ENCODE data around the gene FXYD3.
A peak's percentile ranks its signal among the peaks of the same experiment; 100 is the strongest.

FXYD3 gene

GRCh38 chr19:35109395-35110112 is 6.1 kb upstream of the FXYD3 start:
- DNase-seq (ENCODE audit: low spot score) (no peak), ATAC-seq (ENCODE audit: low read depth) (peak; percentile 68)
- H3K9me3 ChIP-seq (ENCODE audit: severe bottlenecking), result no peaks in the 10 kb centered on the region
- H3K4me1 ChIP-seq (ENCODE audit: insufficient read depth, poor library complexity, severe bottlenecking), result peaks cover 12% of the 10 kb centered on the region
- H3K4me3 ChIP-seq (ENCODE audit: severe bottlenecking), result no peak overlapping the region
- TF ChIP-seq, protein P1, sequence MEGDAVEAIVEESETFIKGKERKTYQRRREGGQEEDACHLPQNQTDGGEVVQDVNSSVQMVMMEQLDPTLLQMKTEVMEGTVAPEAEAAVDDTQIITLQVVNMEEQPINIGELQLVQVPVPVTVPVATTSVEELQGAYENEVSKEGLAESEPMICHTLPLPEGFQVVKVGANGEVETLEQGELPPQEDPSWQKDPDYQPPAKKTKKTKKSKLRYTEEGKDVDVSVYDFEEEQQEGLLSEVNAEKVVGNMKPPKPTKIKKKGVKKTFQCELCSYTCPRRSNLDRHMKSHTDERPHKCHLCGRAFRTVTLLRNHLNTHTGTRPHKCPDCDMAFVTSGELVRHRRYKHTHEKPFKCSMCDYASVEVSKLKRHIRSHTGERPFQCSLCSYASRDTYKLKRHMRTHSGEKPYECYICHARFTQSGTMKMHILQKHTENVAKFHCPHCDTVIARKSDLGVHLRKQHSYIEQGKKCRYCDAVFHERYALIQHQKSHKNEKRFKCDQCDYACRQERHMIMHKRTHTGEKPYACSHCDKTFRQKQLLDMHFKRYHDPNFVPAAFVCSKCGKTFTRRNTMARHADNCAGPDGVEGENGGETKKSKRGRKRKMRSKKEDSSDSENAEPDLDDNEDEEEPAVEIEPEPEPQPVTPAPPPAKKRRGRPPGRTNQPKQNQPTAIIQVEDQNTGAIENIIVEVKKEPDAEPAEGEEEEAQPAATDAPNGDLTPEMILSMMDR (IDR thresholded peaks at IDR 0.05; ENCODE audit: poor library complexity, severe bottlenecking), result no peak
- no peaks in the 10 kb centered on the region for H3K36me3 ChIP-seq (ENCODE audit: low read depth)
- no peaks in the 10 kb centered on the region for H3K27me3 ChIP-seq (ENCODE audit: insufficient read depth, poor library complexity, severe bottlenecking)
- no peak overlapping the region for H3K27ac ChIP-seq (ENCODE audit: poor library complexity, severe bottlenecking)

GRCh38 chr19:35110974-35111373 is 4.6 kb upstream of the FXYD3 start:
- Histone ChIP-seq H3K27ac (ENCODE audit: poor library complexity, severe bottlenecking) (no peak overlapping the region), H3K27me3 (ENCODE audit: insufficient read depth, poor library complexity, severe bottlenecking) (no peaks in the 10 kb centered on the region), H3K4me3 (ENCODE audit: severe bottlenecking) (no peak overlapping the region), H3K9me3 (ENCODE audit: severe bottlenecking) (no peaks in the 10 kb centered on the region), H3K4me1 (ENCODE audit: insufficient read depth, poor library complexity, severe bottlenecking) (peaks cover 15% of the 10 kb centered on the region), H3K36me3 (ENCODE audit: low read depth) (no peaks in the 10 kb centered on the region)
- TF ChIP-seq, protein P1 (IDR thresholded peaks at IDR 0.05; ENCODE audit: poor library complexity, severe bottlenecking), result no peak
- ATAC-seq (ENCODE audit: low read depth) (no peak), DNase-seq (ENCODE audit: low spot score) (no peak)

DNA sequence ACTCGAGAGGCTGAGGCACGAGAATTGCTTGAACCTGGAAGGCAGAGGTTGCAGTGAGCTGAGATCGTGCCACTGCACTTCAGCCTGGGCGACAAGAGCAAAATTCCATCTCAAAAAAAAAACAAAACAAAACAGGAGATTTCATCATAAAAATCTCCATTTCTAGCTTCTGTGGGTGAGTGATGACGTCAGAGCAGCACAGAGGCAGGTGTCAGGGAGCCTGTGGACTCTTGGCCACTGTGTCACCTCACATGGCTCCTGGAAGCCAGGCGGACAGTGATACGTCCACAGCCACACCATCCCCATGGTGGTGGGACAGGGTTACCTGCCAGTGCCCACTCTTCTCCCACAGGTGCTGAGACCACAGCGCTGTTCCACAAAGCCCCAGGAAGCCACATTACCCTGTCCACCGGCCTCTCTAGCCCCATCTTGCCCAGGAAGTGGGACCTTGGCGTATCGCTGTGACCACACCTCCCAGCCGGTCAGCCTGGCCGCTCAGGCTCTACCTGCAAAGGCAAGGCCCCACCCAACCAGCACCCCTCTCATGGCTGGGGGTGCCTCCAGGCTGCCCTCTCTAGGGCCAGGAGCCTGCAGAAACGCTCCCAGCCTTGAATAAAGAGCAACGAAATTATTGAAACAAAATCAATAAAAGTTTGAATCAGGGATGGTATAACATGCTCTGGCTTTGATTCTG is 2.5 kb upstream of the FXYD3 start:
- DNase-seq (ENCODE audit: low spot score), result no peak
- TF ChIP-seq, protein P1 (IDR thresholded peaks at IDR 0.05; ENCODE audit: poor library complexity, severe bottlenecking), result no peak
- H3K9me3 ChIP-seq (ENCODE audit: severe bottlenecking), result no peaks in the 10 kb centered on the region
- H3K27ac ChIP-seq (ENCODE audit: poor library complexity, severe bottlenecking), result no peak overlapping the region
- H3K4me1 ChIP-seq (ENCODE audit: insufficient read depth, poor library complexity, severe bottlenecking), result peaks cover 8% of the 10 kb centered on the region
- no peak overlapping the region for H3K4me3 ChIP-seq (ENCODE audit: severe bottlenecking)
- no peaks in the 10 kb centered on the region for H3K36me3 ChIP-seq (ENCODE audit: low read depth)
- no peaks in the 10 kb centered on the region for H3K27me3 ChIP-seq (ENCODE audit: insufficient read depth, poor library complexity, severe bottlenecking)
- no peak for ATAC-seq (ENCODE audit: low read depth)

GRCh38 chr19:35114353-35115176 is 1.1 kb upstream of the FXYD3 start:
- Histone ChIP-seq H3K4me3 (ENCODE audit: severe bottlenecking) (peak overlapping the region; percentile 44), H3K9me3 (ENCODE audit: severe bottlenecking) (no peaks in the 10 kb centered on the region), H3K27ac (ENCODE audit: poor library complexity, severe bottlenecking) (peak overlapping the region; percentile 92), H3K36me3 (ENCODE audit: low read depth) (peaks cover 6% of the 10 kb centered on the region; the same call in 1 of the 2 replicates), H3K4me1 (ENCODE audit: insufficient read depth, poor library complexity, severe bottlenecking) (peaks cover 4% of the 10 kb centered on the region), H3K27me3 (ENCODE audit: insufficient read depth, poor library complexity, severe bottlenecking) (no peaks in the 10 kb centered on the region)
- peak; percentile 65 for ATAC-seq (ENCODE audit: low read depth)
- TF ChIP-seq, protein P1 (IDR thresholded peaks at IDR 0.05; ENCODE audit: poor library complexity, severe bottlenecking), result peak; percentile 95
- DNase-seq (ENCODE audit: low spot score), result no peak

Measured in RWPE2 (cell line).